SK-N-SH (cell line): ENCODE data around the gene MST1R. TPM values are rescaled to one million over a fixed set of nuclear protein-coding genes. Genes with fewer than 3 reads are reported as not detected.
"Not testable (repeated sequence)": the region's sequence is repeated elsewhere in the genome, so short reads cannot be mapped to it uniquely, and the experiment has no call there.

ENCODE experiments used
- CTCF ChIA-PET: fragments of 300-600, 350-600 bp; formaldehyde crosslinking; extraction: SDS; loops from one replicate; lab custom pipeline; 2021; lab: Yijun Ruan, JAX
- POLR2A ChIA-PET: fragments of 350-600 bp; sonication (Branson Sonifier 250); formaldehyde crosslinking; extraction: SDS; loops from one replicate; lab custom pipeline; 2020; ENCODE audit warnings: antibody characterized with exemption, inconsistent platforms; lab: Yijun Ruan, JAX
- DNase-seq: peaks from one replicate; pipeline ENCODE4 v3.0.0; 2012
- H2AFZ ChIP-seq: fragments of 200-600 bp; sonication (generic); 2 replicates; pipeline ENCODE4 v1.8.1; 2016; ENCODE audit warnings: antibody characterized with exemption, mild to moderate bottlenecking, low read depth
- H3F3A ChIP-seq: fragments of 200-600 bp; sonication (generic); replicated peaks from 2 replicates; pipeline ENCODE3; 2016; ENCODE audit warnings: antibody characterized with exemption, mild to moderate bottlenecking; ENCODE audit not compliant: insufficient read depth
- H3K27ac ChIP-seq, 2 experiments: fragments of 200-500 bp in 1 of 2; fragments of 200-600 bp in 1 of 2; sonication (Bioruptor generic) in 1 of 2; sonication (generic), shearing (Covaris generic) in 1 of 2; 2 replicates each; pipeline versions ENCODE4 v1.5.1 to v1.6.1; 2014 to 2016; ENCODE audit warnings: low read depth in 2 of 2, inconsistent platforms in 1 of 2, low read length in 1 of 2, mild to moderate bottlenecking in 1 of 2, mixed read lengths in 1 of 2
- H3K27me3 ChIP-seq: fragments of 200-600 bp; sonication (generic), shearing (Covaris generic); 2 replicates; pipeline ENCODE4 v1.6.1; 2016; ENCODE audit warnings: mixed run types; ENCODE audit not compliant: insufficient read depth
- H3K36me3 ChIP-seq, 2 experiments: fragments of 200-500 bp in 1 of 2; fragments of 200-600 bp in 1 of 2; sonication (Bioruptor generic) in 1 of 2; sonication (generic) in 1 of 2; replicated peaks in 1 of 2; 2 replicates each; pipeline versions ENCODE3 to v1.5.1; 2014 to 2016; ENCODE audit warnings: low read length in 1 of 2, mild to moderate bottlenecking in 1 of 2; ENCODE audit not compliant: insufficient read depth in 2 of 2, control insufficient read depth in 1 of 2
- H3K4me1 ChIP-seq, 2 experiments: fragments of 200-500 bp in 1 of 2; fragments of 200-600 bp in 1 of 2; sonication (Bioruptor generic) in 1 of 2; sonication (generic), shearing (Covaris generic) in 1 of 2; 2 replicates each; pipeline versions ENCODE4 v1.5.1 to v1.6.1; 2014 to 2016; ENCODE audit warnings: low read depth in 1 of 2, low read length in 1 of 2, mixed run types in 1 of 2; ENCODE audit not compliant: insufficient read depth in 2 of 2, control insufficient read depth in 1 of 2
- H3K4me2 ChIP-seq: fragments of 200-600 bp; sonication (generic), shearing (Covaris generic); 2 replicates; pipeline ENCODE4 v1.6.1; 2017; ENCODE audit warnings: mixed run types
- H3K4me3 ChIP-seq, 2 experiments: fragments of 200-500 bp in 1 of 2; fragments of 200-600 bp in 1 of 2; sonication (Bioruptor generic) in 1 of 2; sonication (generic), shearing (Covaris generic) in 1 of 2; 2 replicates each; pipeline versions ENCODE4 v1.5.1 to v1.8.1; 2014 to 2016; ENCODE audit warnings: low read depth in 2 of 2, inconsistent platforms in 1 of 2, low read length in 1 of 2, mild to moderate bottlenecking in 1 of 2, mixed read lengths in 1 of 2, moderate library complexity in 1 of 2
- H3K79me2 ChIP-seq: fragments of 200-600 bp; sonication (generic); 2 replicates; pipeline ENCODE4 v1.8.1; 2017; ENCODE audit warnings: mild to moderate bottlenecking; ENCODE audit not compliant: insufficient read depth
- H3K9ac ChIP-seq: fragments of 200-600 bp; sonication (generic); 2 replicates; pipeline ENCODE4 v1.6.1; 2017; ENCODE audit warnings: mixed run types
- H3K9me2 ChIP-seq: fragments of 200-600 bp; sonication (generic); 2 replicates; pipeline ENCODE4 v1.6.1; 2017; ENCODE audit warnings: mixed run types
- H3K9me3 ChIP-seq: fragments of 200-600 bp; sonication (generic); 2 replicates; pipeline ENCODE4 v1.6.1; 2017; ENCODE audit warnings: mixed run types, mild to moderate bottlenecking, moderate library complexity
- H4K20me1 ChIP-seq: fragments of 200-600 bp; sonication (generic); 2 replicates; pipeline ENCODE4 v1.6.1; 2017; ENCODE audit warnings: mild to moderate bottlenecking, mixed run types; ENCODE audit not compliant: insufficient read depth
- FOSL2 ChIP-seq: IDR thresholded peaks from 2 replicates; pipeline ENCODE4 v1.4.0; 2012; ENCODE audit warnings: low read depth, mild to moderate bottlenecking, moderate library complexity, borderline replicate concordance
- NFIC ChIP-seq: IDR thresholded peaks from 2 replicates; pipeline ENCODE4 v1.4.0; 2012; ENCODE audit warnings: borderline replicate concordance
- RAD21 ChIP-seq: IDR thresholded peaks from 2 replicates; pipeline ENCODE4 v1.6.1; 2012; ENCODE audit warnings: mild to moderate bottlenecking, low read length
- RCOR1 ChIP-seq: fragments of 150-350 bp; IDR thresholded peaks from 2 replicates; pipeline ENCODE4 v1.6.1; 2017; ENCODE audit warnings: antibody characterized with exemption, low read length
- USF2 ChIP-seq: fragments of 150-350 bp; IDR thresholded peaks from 2 replicates; pipeline ENCODE4 v1.6.1; 2017; ENCODE audit warnings: antibody characterized with exemption, low read length, low read depth, borderline replicate concordance
- WGBS: methylation state at CpG from one replicate; pipeline ENCODE4 v1.1.6; 2017; ENCODE audit warnings: low lambda C conversion rate; 5-methylcytosine and 5-hydroxymethylcytosine counted together
- polyA plus RNA-seq, 3 experiments: library from polyadenylated mRNA; depleted of rRNA; stranded (reverse); fragments of >200 nt; gene quantifications; 2 replicates each; pipeline ENCODE4 v1.2.3, GENCODE V29; 2012
- TF ChIP-seq, protein P1 (sequence below): fragments of 200-600 bp; sonication (generic); IDR thresholded peaks from 2 replicates; pipeline ENCODE4 v1.6.1; 2017; ENCODE audit warnings: antibody characterized with exemption, mild to moderate bottlenecking, moderate library complexity

Gene MST1R
- polyA plus RNA-seq, 1 of the 3 experiments (the other 2 are of a cell fraction), result 0.23 TPM

GRCh38 chr3:49904448-49904847 is 775 bp upstream of the MST1R start:
- not testable (repeated sequence) for DNase-seq

GRCh38 chr3:49902511-49903345 is 945 bp downstream of the MST1R start:
- Histone ChIP-seq H3K4me1 (peaks cover 0 to 6% of the 10 kb centered on the region in 2 experiments; a peak in 2 of 4 replicates), H3F3A (no peaks in the 10 kb centered on the region), H3K9me2 (no peaks in the 10 kb centered on the region), H2AFZ (no peak overlapping the region), H3K36me3 (no peaks in the 10 kb centered on the region), H3K79me2 (no peaks in the 10 kb centered on the region), H3K4me2 (no peak overlapping the region), H3K4me3 (no peak overlapping the region), H3K9ac (no peak overlapping the region), H3K27me3 (no peaks in the 10 kb centered on the region)
- 80% methylated on average over 20 of the region's 44 CpGs for WGBS
- CTCF ChIA-PET, result interaction anchor here (0.9 to 4.5 kb wide), 5 partner anchors 63 to 202 kb away, joined by 3 to 26 read pairs (median 3); partner anchors contain the start of gene INKA1
- TF ChIP-seq USF2, result no peak
- TF ChIP-seq, all 33 proteins: peak for 0
- POLR2A ChIA-PET, result no interaction called here
- no peak for DNase-seq
- Histone ChIP-seq H4K20me1 (no peaks in the 10 kb centered on the region), H3K9me3 (no peaks in the 10 kb centered on the region), H3K27ac (no peak overlapping the region)

More at GRCh38 chr3:49904448-49904847, 775 bp upstream of the MST1R start:
- H3K4me3 ChIP-seq, H3K9me3 ChIP-seq, H3K79me2 ChIP-seq, CTCF ChIA-PET, H3K36me3 ChIP-seq, H3F3A ChIP-seq, H3K9me2 ChIP-seq, H2AFZ ChIP-seq, H3K4me1 ChIP-seq, H3K27ac ChIP-seq, H3K4me2 ChIP-seq, H3K9ac ChIP-seq, H3K27me3 ChIP-seq, H4K20me1 ChIP-seq: not testable (repeated sequence)
- 97% methylated on average over 10 of the region's 13 CpGs for WGBS
- POLR2A ChIA-PET, result interaction anchor here (0.6 kb wide), 1 partner anchor 101 kb away, joined by 3 read pairs; the partner anchor contains the start of gene INKA1

- POLR2A ChIA-PET, result no interaction called here
Observed at GRCh38 chr3:49901366-49902339, 2.0 kb downstream of the MST1R start.

More at GRCh38 chr3:49901366-49902339, 2.0 kb downstream of the MST1R start:
- no peak for TF ChIP-seq USF2
- no peak for TF ChIP-seq NFIC
- TF ChIP-seq, protein P1, sequence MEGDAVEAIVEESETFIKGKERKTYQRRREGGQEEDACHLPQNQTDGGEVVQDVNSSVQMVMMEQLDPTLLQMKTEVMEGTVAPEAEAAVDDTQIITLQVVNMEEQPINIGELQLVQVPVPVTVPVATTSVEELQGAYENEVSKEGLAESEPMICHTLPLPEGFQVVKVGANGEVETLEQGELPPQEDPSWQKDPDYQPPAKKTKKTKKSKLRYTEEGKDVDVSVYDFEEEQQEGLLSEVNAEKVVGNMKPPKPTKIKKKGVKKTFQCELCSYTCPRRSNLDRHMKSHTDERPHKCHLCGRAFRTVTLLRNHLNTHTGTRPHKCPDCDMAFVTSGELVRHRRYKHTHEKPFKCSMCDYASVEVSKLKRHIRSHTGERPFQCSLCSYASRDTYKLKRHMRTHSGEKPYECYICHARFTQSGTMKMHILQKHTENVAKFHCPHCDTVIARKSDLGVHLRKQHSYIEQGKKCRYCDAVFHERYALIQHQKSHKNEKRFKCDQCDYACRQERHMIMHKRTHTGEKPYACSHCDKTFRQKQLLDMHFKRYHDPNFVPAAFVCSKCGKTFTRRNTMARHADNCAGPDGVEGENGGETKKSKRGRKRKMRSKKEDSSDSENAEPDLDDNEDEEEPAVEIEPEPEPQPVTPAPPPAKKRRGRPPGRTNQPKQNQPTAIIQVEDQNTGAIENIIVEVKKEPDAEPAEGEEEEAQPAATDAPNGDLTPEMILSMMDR, result no peak
- TF ChIP-seq FOSL2, result no peak
- no peak for TF ChIP-seq RCOR1
- TF ChIP-seq RAD21, result no peak
- CTCF ChIA-PET, result interaction anchor here (1.0 to 4.5 kb wide), 6 partner anchors 20 to 201 kb away, joined by 3 to 26 read pairs (median 6); partner anchors contain the start of gene INKA1
- Histone ChIP-seq H3K27ac (no peak overlapping the region), H3K4me3 (no peak overlapping the region), H4K20me1 (no peaks in the 10 kb centered on the region), H3F3A (no peaks in the 10 kb centered on the region), H3K27me3 (no peaks in the 10 kb centered on the region), H3K79me2 (no peaks in the 10 kb centered on the region), H3K9me2 (no peaks in the 10 kb centered on the region), H3K4me1 (peaks cover 0 to 6% of the 10 kb centered on the region in 2 experiments; a peak in 2 of 4 replicates), H3K9ac (no peak overlapping the region), H3K36me3 (no peaks in the 10 kb centered on the region), H3K9me3 (no peaks in the 10 kb centered on the region), H3K4me2 (no peak overlapping the region), H2AFZ (no peak overlapping the region)
- WGBS, result 67% methylated on average over 11 of the region's 11 CpGs
- no peak for DNase-seq
